ENCODE data around the gene NGDN.

NGDN gene

GRCh38 chr14:23494223-23494622, 24.7 kb downstream of the NGDN start:
- no peak overlapping the region for H3K4me3 ChIP-seq (ENCODE audit: control insufficient read depth, low read depth, low read length)
- no peak for TF ChIP-seq CTCF (conservative IDR thresholded peaks at IDR 0.05; ENCODE audit: control insufficient read depth, insufficient read depth, low read depth, low read length)
- peak; percentile 9 for DNase-seq (ENCODE audit: low read depth)

- H3K4me3 ChIP-seq (ENCODE audit: control insufficient read depth, low read depth, low read length) = no peak overlapping the region
- TF ChIP-seq CTCF (conservative IDR thresholded peaks at IDR 0.05; ENCODE audit: control insufficient read depth, insufficient read depth, low read depth, low read length) = no peak
- DNase-seq (ENCODE audit: low read depth) = no peak
Measured at GRCh38 chr14:23512156-23512555, 42.7 kb downstream of the NGDN start.

- no peak for TF ChIP-seq CTCF (conservative IDR thresholded peaks at IDR 0.05; ENCODE audit: control insufficient read depth, insufficient read depth, low read depth, low read length)
- H3K4me3 ChIP-seq (ENCODE audit: control insufficient read depth, low read depth, low read length) = no peak overlapping the region
- no peak for DNase-seq (ENCODE audit: low read depth)
Measured at GRCh38 chr14:23513005-23513817, 43.7 kb downstream of the NGDN start.

- no peak for DNase-seq (ENCODE audit: low read depth)
- H3K4me3 ChIP-seq (ENCODE audit: control insufficient read depth, low read depth, low read length) = no peak overlapping the region
- no peak for TF ChIP-seq CTCF (conservative IDR thresholded peaks at IDR 0.05; ENCODE audit: control insufficient read depth, insufficient read depth, low read depth, low read length)
Measured at GRCh38 chr14:23513818-23514643, 44.5 kb downstream of the NGDN start.

GRCh38 chr14:23514644-23514957, 45.1 kb downstream of the NGDN start:
- no peak for DNase-seq (ENCODE audit: low read depth)
- no peak overlapping the region for H3K4me3 ChIP-seq (ENCODE audit: control insufficient read depth, low read depth, low read length)
- no peak for TF ChIP-seq CTCF (conservative IDR thresholded peaks at IDR 0.05; ENCODE audit: control insufficient read depth, insufficient read depth, low read depth, low read length)

GRCh38 chr14:23517650-23518326, 48.3 kb downstream of the NGDN start:
- TF ChIP-seq CTCF (conservative IDR thresholded peaks at IDR 0.05; ENCODE audit: control insufficient read depth, insufficient read depth, low read depth, low read length) = no peak
- H3K4me3 ChIP-seq (ENCODE audit: control insufficient read depth, low read depth, low read length) = no peak overlapping the region
- no peak for DNase-seq (ENCODE audit: low read depth)
